GM21360 (cell line): ENCODE results near the gene JAG1.

Experiments
- ATAC-seq: cut with Tn5 transposase; IDR thresholded peaks from one replicate; pipeline ENCODE4 v1.9.1; 2021; ENCODE audit warnings: mild to moderate bottlenecking, moderate library complexity; ENCODE audit not compliant: unreplicated experiment

The JAG1 gene

DNA sequence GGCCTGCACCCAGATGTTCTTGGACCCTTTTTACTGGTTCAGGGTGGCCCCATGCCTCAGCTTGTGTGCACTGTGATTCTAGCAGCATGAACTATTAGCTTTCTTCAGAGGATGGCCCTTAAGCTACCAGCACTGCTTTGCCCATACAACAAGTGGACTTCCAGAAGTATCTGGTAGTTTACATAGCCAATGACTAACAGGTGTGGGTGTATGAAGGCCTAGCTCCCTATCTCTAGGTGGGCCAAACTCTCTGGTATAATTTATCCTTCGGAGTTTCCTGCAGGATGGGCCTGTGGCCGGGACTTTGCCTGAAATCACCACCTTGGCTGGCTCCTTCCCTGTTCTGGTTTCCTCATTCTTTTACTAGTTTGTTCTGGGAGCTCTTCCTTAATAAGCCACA, 26.1 kb upstream of the JAG1 start:
- no peak for ATAC-seq

DNA sequence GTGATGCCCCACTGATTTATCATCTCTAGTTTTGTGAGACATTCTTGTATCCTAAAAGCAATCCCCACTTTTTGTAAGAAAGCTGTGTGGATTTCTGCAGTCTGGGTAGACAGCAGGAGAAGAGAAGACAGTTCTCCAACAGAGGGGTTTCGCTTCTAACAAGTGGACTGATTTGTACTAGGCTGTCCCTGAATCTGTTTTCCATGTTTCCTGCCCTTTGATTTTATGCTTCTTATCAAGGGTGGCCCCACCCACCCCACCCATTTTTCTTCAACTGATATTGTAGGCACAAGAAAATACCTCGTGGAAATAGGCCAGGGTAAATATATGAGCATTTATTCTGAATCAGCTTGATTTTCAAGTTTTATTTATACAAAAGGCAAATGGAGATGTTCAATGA, 25.7 kb upstream of the JAG1 start:
- no peak for ATAC-seq

- ATAC-seq, result peak; percentile 63
Observed at GRCh38 chr20:10696650-10697049, 22.9 kb upstream of the JAG1 start.

- no peak for ATAC-seq
Observed at GRCh38 chr20:10689385-10689784, 15.6 kb upstream of the JAG1 start.

- no peak for ATAC-seq
Observed at GRCh38 chr20:10687895-10688294, 14.1 kb upstream of the JAG1 start.

- no peak for ATAC-seq
Observed at GRCh38 chr20:10686356-10687133, 12.7 kb upstream of the JAG1 start.

DNA sequence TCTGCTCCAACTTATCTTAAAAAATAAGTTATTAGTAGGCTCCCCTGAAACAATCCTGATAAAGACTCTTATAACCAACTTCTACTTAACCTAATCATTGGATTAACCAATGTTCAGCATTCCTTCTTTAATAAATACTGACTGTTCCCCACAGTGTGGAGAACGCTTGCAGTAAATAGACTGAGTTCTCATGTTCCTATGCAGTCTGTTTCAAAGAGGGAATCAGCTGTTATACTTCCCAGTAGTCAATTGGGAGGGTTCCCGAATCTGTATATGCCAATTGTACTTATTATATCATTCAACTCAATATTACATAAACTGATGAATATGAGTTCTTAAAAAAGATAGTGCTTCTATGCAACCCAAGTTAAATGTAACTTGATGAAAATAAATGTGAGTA, 9.7 kb upstream of the JAG1 start:
- ATAC-seq, result no peak

- no peak for ATAC-seq
Observed at GRCh38 chr20:10682939-10683338, 9.1 kb upstream of the JAG1 start.

DNA sequence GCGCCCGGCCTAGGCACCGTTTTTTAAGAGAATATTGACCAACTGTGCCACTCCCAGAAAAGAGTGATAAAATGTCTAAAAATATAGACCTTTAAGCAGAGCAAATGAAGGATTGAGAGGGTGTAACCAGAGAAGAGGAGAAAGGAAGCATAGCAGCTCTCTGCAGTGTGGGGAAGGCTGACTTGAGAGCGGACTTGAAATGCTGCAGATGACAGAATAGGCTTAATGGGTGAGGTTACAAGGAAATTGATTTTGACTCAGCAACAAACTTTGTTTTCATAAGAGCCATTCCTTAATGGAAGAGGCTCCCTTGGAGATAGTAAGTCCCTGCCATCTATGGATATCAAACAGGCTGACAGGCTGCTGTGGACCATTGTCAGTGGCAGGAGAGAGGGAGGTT, 7.7 kb upstream of the JAG1 start:
- no peak for ATAC-seq

DNA sequence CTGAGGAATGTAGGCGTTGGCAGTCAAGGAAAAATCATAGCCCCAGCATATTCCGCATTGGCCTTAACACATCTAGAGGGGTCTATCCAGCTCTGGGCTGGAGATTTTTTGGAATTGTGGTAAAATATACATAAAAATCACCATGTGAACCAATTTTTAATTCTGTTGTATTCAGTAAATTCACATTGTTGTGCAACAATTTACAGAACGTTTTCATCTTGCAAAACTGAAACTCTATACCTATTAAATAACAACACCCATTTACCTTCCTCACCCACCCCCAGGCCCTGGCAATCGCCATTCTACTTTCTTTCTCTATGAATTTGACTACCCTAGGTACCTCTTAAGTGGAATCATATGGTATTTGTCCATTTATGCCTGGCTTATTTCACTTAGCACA, 6.8 kb upstream of the JAG1 start:
- ATAC-seq, result no peak

DNA sequence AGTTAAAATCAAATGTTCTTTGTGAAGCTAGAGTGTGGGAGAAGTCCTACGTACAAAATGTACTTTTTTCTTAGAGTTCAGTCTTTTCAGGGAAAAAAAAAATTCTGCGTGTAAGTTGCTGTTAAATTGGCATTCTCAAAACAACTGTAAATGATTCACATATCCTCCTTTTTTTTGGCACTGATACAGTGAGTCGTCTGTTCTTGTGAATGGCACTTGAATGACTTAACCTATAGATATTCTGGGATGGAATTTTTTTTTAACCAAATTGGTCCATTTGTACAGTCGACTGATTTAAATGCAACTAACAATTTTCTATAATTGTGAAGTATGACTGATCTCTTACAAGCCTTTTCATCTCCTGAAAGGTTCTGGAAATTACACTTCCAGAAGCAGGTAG, 5.5 kb upstream of the JAG1 start:
- no peak for ATAC-seq

GRCh38 chr20:10676518-10676917, 2.7 kb upstream of the JAG1 start:
- ATAC-seq, result no peak

DNA sequence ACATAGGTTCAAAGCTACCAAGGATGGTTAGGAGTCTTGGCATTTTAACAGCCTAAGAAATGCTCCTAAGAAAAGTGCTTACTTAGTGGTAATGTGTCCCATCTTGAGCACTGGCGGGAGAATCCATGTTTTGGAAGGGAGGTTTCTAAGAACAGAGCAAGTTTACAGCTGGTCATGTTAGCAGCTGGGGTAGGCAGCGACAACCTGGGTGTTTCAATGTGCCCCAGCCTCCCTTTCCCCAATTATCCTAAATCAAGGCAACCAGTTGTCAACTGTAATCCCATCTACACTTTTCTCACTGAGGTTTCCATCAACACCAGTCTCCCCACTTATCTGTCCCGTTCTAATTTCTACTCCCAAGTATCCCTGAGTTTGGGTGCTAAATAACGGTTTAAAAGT, 1.6 kb upstream of the JAG1 start:
- ATAC-seq, result no peak

DNA sequence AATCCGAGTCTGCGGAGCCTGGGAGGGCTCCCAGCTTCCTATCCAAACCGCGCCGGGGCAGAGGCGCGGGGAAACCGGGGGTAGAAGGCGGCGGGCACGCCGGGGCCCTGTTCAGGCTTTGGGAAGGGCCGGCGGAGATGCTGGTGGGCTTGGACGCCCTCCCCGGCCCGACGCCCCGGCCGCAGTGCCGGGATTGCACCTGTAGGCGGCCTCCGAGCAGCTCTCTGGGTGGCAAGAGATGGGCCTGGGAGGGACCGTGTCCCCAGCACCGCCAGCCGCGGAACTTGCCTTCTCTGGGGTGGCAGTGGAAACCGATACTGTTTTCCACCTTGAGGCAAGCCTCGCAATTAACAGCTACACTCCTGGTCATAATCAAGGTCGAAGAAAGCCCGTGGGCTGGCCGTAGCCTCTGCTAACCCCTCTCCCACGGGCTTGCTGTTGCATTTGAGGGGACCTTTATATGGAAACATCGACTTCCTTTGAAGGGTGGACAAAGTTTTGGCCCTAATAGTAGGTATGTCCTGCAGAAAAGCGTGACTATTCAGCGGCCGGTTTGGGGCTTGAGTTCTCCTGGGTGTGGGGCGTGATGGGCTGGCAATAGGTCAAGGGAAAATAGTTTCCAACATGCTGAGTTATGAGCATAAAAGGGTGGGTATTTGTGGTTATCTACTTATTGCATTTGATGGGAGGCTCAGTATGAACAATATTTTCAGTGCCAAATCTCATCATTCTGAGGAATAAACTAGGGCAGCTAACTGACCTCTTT, 1.1 kb upstream of the JAG1 start:
- peak; percentile 36 for ATAC-seq

DNA sequence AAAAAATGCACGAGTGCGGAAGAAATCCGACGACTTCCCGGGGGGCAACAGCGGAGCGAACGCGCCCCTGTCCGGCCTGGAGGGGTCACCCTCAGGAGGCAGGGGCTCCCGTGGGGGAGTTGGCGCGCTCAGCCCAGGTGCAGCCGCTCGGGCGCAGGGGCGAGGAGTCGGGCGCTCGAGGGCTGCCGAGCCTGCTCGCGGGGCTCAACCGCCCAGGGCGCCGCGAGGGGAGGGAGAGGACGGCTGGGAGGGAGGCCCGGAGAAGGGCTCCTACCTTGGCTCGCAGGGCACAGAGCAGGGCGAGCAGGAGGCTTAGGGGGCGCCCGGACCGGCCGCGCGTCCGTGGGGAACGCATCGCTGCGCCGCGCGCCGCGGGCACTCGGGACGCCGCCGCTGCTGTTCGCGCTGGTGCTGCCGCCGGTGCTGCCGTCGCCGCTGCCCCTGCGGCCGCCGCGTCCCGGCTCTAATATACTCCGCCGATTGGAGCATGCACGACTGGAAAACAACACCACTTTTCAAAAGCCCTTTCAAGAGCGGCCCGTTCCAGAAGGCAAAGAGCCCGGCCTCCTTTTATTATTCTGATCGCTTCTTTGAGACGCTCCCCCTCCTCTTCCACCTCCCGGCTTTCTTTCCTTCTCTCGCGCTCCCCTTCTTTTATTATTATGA, 490 bp downstream of the JAG1 start:
- no peak for ATAC-seq

DNA sequence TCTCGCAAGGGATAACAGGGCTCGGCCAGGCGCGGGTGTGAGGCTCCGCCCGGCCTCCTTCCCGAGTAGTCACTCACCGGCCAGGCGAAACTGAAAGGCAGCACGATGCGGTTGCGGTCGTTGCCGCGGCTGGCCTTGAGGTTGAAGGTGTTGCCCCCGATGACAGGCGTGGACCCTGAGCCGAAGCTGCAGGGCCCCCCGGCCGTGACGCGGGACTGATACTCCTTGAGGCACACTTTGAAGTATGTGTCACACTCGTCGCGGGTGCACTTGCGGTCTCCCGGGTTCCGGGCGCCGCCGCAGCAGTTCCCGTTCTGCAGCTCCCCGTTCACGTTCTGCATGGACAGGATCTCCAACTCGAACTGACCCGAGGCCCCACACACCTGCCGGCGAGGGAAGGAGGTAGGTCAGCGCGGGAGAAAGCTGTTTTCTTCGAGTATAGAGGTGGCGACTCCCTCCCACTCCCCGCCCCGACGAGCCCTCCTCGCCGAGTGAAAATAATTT, 1.1 kb downstream of the JAG1 start:
- ATAC-seq, result no peak

GRCh38 chr20:10671919-10672623, 1.7 kb downstream of the JAG1 start:
- no peak for ATAC-seq

- peak; percentile 36 for ATAC-seq
Observed at GRCh38 chr20:10671221-10671918, 2.4 kb downstream of the JAG1 start.

DNA sequence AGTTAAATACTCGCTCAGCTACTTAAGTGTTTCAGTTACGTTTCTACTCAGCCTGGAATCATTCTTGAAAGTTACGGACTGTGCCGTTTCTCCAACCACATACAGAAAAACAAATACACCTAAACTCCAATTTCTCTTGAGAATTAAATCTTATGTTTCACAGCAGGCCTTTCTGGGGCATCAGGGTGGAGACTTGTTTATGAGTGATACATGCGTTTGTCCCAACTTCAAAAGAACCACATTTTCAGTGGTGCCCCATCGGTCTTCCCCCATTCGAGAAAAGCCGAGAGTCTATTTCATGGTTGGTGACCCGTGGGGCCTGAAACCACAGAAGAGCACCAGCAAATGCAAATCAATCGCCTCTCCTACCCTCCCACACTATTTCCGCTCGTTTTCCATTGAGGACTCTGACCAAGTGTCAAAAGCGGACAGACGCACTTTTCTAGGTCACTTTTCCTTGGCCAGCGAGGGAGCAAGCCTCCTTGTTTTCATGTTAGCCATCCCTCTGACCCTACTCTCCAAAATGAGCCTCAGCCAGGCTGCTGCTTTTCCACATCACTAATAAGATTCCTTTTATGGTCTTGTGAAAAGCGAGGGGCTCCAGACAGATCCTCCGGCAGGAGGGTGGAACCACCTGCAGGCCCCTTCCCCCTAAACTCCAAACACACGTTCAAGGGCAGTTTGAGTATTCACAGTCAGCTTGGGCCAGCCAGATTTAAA, 3.1 kb downstream of the JAG1 start:
- ATAC-seq, result peak; percentile 32
